ENCODE measurements around the gene RGS4. TPM values are rescaled to one million over a fixed set of nuclear protein-coding genes. Genes with fewer than 3 reads are reported as not detected.

The RGS4 gene
- total RNA-seq, 4 donors from 2014 or later = 3.2 to 44.1 (median 20.4) TPM

DNA sequence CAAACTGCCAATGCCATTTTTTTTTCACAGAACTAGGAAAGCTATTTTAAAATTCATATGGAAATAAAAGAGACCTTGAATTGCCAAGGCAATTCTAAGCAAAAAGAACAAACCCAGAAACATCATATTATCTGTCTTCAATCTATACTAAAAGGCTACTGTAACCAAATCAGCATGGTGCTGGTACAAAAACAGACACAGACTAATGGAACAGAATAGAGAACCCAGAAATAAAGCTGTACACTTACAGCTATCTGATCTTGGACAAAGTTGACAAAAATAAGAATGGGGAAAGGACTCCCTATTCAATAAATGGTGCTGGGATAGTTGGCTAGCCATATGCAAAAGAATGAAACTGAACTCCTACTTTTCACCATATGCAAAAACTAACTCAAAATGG is 50.5 kb downstream of the RGS4 start:
- no peak for DNase-seq (ENCODE audit: low spot score)
- no peak for ATAC-seq (ENCODE audit: low FRiP score)
- TF ChIP-seq, protein P1, sequence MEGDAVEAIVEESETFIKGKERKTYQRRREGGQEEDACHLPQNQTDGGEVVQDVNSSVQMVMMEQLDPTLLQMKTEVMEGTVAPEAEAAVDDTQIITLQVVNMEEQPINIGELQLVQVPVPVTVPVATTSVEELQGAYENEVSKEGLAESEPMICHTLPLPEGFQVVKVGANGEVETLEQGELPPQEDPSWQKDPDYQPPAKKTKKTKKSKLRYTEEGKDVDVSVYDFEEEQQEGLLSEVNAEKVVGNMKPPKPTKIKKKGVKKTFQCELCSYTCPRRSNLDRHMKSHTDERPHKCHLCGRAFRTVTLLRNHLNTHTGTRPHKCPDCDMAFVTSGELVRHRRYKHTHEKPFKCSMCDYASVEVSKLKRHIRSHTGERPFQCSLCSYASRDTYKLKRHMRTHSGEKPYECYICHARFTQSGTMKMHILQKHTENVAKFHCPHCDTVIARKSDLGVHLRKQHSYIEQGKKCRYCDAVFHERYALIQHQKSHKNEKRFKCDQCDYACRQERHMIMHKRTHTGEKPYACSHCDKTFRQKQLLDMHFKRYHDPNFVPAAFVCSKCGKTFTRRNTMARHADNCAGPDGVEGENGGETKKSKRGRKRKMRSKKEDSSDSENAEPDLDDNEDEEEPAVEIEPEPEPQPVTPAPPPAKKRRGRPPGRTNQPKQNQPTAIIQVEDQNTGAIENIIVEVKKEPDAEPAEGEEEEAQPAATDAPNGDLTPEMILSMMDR (IDR thresholded peaks at IDR 0.05) = no peak

DNA sequence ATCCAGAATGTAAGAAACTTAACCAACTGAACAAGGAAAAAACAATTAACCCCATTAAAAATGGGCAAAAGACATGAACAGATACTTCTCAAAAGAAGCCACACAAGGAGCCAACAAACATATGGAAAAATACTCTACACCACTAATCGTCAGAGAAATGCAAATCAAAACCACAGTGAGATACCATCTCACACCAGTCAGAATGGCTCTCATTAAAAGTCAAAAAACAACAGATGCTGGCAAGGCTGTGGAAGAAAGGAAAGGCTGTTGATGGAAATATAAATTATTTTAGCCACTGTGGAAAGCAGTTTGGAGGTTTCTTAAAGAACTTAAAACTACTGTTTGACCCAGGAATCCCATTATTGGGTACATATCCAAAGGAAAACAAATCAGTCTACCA is 51.2 kb downstream of the RGS4 start:
- ATAC-seq (ENCODE audit: low FRiP score) (no peak), DNase-seq (ENCODE audit: low spot score) (no peak)
- TF ChIP-seq, protein P1 (IDR thresholded peaks at IDR 0.05) = no peak

DNA sequence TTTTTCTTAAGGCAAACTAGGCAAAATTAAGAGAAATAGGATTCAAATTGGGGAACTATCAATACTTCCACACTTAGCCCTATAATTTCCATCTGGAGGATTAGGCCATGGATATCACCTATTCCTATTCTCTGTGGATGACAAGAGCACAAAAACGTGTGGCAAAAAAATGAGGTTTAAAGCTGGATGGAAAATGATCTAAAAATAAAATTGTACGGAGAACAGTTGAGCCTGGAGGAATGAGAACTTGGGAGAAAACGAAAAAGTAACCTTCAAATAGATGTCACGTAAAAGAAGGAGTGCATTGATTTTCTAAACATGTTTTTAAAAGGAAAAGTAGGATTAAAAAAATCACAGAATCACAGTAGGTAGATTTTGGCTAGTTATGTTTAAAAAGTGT is 55.7 kb downstream of the RGS4 start:
- DNase-seq (ENCODE audit: low spot score) (no peak), ATAC-seq (ENCODE audit: low FRiP score) (no peak)
- TF ChIP-seq, protein P1 (IDR thresholded peaks at IDR 0.05) = no peak

Other genes starting within 250 kb of the RGS4 start
- gene CCDC190, start 208.2 kb upstream of the RGS4 start, total RNA-seq = not detected
- gene RGS5, start 133.6 kb downstream of the RGS4 start, total RNA-seq = 100 to 1,000 TPM in 2 of 4 donors, 10 to 100 TPM in 2; 57.2 to 174 (median 91.8) TPM

Measured in omental fat pad (tissue), 4 donors.